HG02678 (cell line): ENCODE results near the gene KHNYN.

Experiments used
- ATAC-seq: cut with Tn5 transposase; IDR thresholded peaks from one replicate; pipeline ENCODE4 v1.9.1; 2021; ENCODE audit warnings: mild to moderate bottlenecking, moderate library complexity; ENCODE audit not compliant: unreplicated experiment

The KHNYN gene

GRCh38 chr14:24399999-24400718, 29.6 kb upstream of the KHNYN start:
- no peak for ATAC-seq

GRCh38 chr14:24401810-24402702, 27.7 kb upstream of the KHNYN start:
- ATAC-seq, result no peak

DNA sequence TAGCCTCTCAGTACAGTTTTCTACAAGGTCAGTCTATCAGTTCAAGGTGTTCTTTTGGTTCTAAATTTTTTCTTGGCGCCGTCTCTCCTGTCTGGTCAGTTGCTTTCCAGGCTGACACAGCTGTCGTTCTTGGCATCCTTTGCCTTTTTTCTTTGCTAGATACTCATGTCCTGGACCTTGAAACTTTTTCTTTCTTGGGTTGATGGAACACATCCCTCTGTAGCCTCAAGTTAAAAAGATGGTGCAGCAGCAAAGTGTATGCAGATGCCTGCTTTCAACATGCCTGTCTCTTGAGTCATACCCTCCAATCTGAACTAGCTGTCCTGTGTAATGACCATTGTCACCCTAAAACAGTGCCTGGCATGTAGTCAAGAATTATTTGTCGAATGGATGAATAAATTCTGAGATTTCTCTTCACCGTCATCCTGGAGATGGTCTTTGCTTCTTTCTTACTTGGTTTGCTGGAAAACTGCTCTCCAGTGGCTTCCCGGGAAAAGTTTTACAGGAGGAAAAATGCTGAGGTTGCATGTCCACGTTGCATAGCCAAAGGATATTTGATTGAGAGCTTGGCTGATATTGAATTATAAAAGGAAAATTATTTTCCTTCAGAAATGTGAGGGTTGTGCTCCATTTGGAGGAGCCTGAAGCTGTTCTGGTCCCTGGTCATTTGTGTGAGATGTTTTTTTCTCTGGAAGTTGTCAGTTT, 26.3 kb upstream of the KHNYN start:
- no peak for ATAC-seq

DNA sequence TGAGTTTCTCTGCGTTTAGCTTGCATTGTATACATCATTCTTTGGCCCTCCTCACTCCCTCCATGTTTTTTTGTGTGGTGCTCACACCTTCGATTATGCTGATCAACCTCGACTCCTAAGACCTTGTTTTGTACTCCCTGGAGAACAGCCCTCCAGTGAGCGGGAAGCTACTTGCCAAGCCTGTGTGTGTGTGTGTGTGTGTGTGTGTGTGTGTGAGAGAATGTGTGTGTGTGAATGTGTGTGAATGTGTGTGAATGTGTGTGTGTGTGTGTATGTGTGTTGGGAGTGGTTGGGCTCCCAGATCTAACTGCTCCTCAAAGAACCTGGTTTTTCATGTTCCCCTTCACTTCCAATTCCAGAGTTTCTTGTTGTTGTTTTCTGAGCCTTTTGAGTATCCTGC, 24.9 kb upstream of the KHNYN start:
- ATAC-seq, result no peak

DNA sequence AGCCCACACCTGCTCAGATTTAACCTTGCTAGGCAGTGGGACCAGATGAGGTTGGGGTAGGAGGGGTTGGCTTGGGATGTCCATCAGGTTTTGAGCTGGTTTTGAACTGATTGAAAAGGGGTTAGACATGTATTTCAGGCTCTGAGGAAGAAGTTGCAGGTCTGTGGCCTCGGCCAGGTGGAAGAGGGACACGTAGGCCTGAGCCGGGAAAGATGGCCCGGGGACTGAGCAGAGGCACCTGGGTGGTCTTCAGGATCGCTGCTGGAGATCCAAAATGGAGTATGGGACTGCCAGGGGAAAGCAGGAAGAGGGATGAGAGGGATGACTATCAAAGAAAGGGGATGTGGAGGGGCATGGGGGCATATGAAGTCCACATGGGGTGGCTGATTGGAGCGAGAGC, 23.3 kb upstream of the KHNYN start:
- no peak for ATAC-seq

DNA sequence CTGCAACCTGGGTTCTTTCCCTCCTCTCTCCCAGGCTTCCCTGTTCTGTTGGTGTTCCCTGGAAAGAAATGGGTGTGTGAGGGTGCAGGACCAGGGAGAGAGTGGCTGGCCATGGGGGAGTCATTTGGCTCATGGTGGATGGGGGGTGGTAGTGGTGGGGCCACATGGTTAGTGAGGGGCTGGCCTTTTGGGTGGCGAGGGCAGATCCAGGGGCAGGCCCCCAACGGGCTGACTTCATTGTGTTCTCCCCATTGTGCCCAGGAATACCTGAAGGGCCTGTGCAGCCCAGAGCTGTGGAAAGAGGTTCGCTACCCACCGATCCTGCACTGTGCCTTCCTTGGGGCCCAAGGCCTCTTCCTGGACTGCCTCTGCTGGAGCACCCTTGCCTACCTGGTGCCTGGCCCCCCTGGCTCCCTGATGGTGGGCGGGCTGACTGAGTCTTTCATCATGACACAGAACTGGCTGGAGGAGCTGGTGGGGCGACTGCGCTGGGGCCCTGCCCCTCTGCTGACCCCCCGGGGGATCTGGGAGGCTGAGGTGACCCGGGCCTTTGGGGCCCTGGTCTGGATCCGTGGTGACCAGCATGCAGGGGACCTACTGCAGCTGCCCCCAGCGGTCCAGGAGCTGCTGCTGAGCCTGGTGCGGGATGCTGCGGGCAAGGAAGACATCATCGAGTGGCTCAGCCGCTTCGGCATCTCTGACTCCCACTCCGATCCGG, 22.0 kb upstream of the KHNYN start:
- no peak for ATAC-seq

GRCh38 chr14:24408764-24409163, 21.0 kb upstream of the KHNYN start:
- no peak for ATAC-seq

GRCh38 chr14:24409192-24409591, 20.6 kb upstream of the KHNYN start:
- ATAC-seq, result no peak

DNA sequence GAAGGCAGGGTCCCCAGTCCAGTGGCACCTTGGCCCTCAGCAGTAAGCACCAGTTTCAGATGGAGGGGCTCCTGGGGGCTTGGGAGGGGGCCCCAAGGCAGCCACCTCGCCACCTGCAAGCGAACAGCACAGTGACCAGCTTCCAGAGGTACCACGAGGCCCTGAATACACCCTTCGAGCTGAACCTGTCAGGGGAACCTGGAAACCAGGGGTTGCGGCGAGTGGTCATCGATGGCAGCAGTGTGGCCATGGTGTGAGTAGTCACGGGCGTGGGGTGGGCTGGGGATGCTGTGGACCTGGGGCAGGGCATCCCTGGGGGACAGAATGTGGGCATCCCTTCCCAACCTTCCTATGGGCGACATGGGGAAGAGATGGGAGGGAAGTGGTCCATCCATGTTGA, 19.8 kb upstream of the KHNYN start:
- ATAC-seq, result no peak

GRCh38 chr14:24411443-24412389, 18.0 kb upstream of the KHNYN start:
- no peak for ATAC-seq

- no peak for ATAC-seq
Observed at GRCh38 chr14:24414077-24414476, 15.7 kb upstream of the KHNYN start.

- no peak for ATAC-seq
Observed at GRCh38 chr14:24414732-24415420, 14.9 kb upstream of the KHNYN start.

DNA sequence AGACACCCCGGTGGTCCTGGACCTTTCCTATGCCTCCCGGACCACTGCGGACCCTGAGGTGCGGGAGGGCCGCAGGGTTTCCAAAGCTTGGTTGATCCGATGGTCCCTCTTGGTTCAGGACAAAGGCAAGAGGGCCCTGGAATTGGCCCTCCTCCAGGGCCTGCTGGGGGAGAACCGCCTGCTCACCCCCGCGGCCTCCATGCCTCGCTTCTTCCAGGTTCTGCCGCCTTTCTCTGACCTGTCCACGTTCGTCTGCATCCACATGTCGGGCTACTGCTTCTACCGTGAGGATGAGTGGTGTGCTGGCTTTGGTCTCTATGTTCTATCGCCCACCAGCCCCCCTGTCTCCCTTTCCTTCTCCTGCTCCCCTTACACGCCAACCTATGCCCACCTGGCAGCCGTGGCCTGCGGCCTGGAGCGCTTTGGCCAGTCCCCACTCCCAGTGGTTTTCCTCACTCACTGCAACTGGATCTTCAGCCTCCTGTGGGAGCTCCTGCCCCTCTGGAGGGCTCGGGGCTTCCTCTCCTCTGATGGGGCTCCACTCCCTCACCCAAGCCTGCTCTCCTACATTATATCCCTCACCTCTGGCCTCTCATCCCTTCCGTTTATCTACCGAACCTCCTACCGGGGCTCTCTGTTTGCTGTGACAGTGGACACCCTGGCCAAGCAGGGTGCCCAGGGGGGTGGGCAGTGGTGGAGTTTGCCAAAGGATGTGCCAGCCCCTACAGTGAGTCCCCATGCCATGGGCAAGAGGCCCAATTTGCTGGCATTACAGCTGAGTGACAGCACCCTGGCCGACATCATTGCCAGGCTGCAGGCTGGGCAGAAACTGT, 14.1 kb upstream of the KHNYN start:
- ATAC-seq, result no peak

DNA sequence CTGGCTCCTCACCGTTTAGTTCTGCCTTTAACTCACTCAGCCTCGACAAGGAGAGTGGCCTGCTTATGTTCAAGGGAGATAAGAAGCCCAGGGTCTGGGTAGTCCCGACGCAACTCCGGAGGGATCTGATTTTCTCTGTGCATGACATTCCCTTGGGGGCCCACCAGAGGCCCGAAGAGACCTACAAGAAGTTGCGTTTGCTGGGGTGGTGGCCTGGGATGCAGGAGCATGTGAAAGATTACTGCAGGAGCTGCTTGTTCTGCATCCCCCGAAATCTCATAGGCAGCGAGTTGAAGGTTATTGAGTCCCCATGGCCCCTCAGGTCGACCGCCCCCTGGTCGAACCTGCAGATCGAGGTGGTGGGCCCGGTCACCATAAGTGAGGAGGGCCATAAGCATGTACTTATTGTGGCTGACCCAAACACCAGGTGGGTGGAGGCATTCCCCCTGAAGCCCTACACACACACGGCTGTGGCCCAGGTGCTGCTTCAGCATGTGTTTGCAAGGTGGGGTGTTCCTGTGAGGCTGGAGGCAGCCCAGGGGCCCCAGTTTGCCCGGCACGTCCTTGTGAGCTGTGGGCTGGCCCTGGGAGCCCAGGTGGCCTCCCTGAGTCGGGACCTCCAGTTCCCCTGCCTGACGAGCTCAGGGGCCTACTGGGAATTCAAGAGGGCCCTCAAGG, 13.4 kb upstream of the KHNYN start:
- no peak for ATAC-seq

DNA sequence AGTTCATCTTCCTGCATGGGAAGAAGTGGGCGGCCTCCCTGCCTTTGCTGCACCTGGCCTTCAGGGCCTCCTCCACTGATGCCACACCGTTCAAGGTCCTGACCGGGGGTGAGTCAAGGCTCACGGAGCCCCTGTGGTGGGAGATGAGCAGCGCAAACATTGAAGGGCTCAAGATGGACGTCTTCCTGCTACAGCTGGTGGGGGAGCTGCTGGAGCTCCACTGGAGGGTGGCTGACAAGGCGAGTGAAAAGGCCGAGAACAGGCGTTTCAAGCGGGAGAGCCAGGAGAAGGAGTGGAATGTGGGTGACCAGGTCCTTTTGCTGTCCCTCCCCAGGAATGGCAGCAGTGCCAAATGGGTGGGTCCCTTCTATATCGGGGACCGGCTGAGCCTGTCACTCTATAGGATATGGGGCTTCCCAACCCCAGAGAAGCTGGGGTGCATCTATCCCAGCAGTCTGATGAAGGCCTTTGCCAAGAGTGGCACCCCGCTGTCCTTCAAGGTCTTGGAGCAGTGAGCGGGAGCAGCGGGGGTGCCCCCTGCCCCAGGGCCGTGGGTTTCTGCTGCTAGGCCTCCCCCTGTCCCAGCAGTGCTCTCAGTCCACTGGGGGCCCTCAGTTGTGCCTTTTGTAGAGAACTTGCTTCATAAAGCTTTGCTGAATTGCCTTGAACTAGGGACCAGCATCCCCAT, 12.7 kb upstream of the KHNYN start:
- ATAC-seq, result no peak

DNA sequence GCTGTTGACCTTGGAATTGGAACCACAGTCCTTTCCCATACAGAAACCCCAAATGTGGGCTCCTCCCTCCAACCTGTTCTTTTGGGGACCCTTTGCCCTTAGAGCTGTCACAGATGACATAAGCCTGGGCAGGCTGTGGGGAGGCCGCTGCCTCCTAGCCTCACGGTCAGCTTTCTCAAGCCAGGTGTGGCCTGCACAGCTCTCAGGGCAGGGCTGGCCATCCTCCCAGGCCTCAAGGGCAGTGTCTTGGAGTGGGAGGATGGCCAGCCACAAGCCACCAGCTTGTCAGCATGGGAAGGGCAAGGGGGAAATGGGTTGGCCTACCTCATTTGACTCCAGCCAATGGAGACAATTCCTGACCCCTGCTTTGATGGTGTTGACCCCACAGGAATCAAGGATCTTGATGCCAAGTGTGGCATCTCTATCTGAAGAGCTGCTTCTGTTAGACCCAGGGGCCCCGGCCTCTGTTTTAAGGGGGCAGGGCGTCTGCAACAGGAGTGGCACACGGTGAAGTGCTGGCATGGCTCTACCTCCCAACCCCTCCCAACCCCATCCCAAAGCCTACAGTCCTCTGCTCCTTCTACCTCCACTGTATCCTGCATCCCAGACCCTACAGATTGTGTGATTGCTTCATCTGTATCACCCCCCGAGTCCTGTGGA, 11.8 kb upstream of the KHNYN start:
- ATAC-seq, result no peak

DNA sequence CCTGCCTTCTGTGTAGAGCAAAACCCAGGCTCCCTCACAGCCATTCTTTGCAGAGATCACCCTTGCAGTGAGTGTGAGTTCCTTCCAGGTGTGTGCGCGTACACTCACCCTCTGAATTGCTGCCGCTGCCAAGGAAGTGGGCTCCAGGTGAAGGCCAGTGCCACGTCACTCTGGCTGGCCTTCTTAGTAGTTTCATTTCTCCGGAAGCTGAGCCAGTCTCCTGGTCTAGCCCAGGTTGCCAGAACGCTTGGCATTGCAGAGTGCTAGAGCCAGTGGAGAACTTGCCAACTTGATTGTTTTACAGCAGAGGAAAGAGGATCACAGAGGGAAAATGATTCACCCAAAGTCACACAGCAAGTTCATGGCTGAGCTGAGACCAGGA, 11.3 kb upstream of the KHNYN start:
- no peak for ATAC-seq
